ENCODE results near the gene AASDH. TPM values are rescaled to one million over a fixed set of nuclear protein-coding genes. Genes with fewer than 3 reads are reported as not detected.

AASDH gene
- total RNA-seq, 1 experiment from 2014 or later: 8.8 TPM

- Histone ChIP-seq H3K79me2 (ENCODE audit: low read length) (peaks cover 100% of the 10 kb centered on the region), H3K27ac (ENCODE audit: low read length) (no peak overlapping the region), H3K27me3 (ENCODE audit: low read length) (no peaks in the 10 kb centered on the region), H3K4me2 (ENCODE audit: low read length) (no peak overlapping the region), H3K4me3 (ENCODE audit: low read length) (no peak overlapping the region), H3K9ac (ENCODE audit: low read length) (no peak overlapping the region), H3K4me1 (ENCODE audit: insufficient read depth, low read length) (no peaks in the 10 kb centered on the region), H3F3A (ENCODE audit: low read length, unreplicated experiment) (no peaks in the 10 kb centered on the region), H3K36me3 (ENCODE audit: low read depth, low read length) (peaks cover 6% of the 10 kb centered on the region), H3K9me3 (ENCODE audit: low read length) (no peaks in the 10 kb centered on the region), H3K9me2 (replicated peaks; ENCODE audit: low read length) (no peaks in the 10 kb centered on the region), H2AFZ (ENCODE audit: low read length) (no peak overlapping the region), H4K20me1 (ENCODE audit: low read length) (peaks cover 57% of the 10 kb centered on the region)
- no peak for DNase-seq
- POLR2A ChIA-PET (ENCODE audit: unreplicated experiment): no interaction called here
- CTCF ChIA-PET: no interaction called here
- ATAC-seq: no peak
- intact Hi-C loops (cut with micrococcal nuclease): no loop called here
- BruUV-seq (replicated peaks): no TSS peak
- TF ChIP-seq, protein P1, sequence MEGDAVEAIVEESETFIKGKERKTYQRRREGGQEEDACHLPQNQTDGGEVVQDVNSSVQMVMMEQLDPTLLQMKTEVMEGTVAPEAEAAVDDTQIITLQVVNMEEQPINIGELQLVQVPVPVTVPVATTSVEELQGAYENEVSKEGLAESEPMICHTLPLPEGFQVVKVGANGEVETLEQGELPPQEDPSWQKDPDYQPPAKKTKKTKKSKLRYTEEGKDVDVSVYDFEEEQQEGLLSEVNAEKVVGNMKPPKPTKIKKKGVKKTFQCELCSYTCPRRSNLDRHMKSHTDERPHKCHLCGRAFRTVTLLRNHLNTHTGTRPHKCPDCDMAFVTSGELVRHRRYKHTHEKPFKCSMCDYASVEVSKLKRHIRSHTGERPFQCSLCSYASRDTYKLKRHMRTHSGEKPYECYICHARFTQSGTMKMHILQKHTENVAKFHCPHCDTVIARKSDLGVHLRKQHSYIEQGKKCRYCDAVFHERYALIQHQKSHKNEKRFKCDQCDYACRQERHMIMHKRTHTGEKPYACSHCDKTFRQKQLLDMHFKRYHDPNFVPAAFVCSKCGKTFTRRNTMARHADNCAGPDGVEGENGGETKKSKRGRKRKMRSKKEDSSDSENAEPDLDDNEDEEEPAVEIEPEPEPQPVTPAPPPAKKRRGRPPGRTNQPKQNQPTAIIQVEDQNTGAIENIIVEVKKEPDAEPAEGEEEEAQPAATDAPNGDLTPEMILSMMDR (conservative IDR thresholded peaks at IDR 0.05; ENCODE audit: low read depth, low read length): no peak
- no peak for TF ChIP-seq EZH2phosphoT487 (IDR thresholded peaks at IDR 0.05; ENCODE audit: borderline replicate concordance, low read length)
- TF ChIP-seq EZH2 (IDR thresholded peaks at IDR 0.05; ENCODE audit: low read length, unreplicated experiment): no peak
Measured at GRCh38 chr4:56424176-56424575, 36.9 kb upstream of the AASDH start.

- peaks cover 11% of the 10 kb centered on the region; the same call in 1 of the 2 replicates for H4K20me1 ChIP-seq (ENCODE audit: low read length)
- intact Hi-C loops (cut with micrococcal nuclease): no loop called here
- H3F3A ChIP-seq (ENCODE audit: low read length, unreplicated experiment): no peaks in the 10 kb centered on the region
- ChIA-PET POLR2A (ENCODE audit: unreplicated experiment) (no interaction called here), CTCF (no interaction called here)
- no peak overlapping the region for H3K4me2 ChIP-seq (ENCODE audit: low read length)
- H3K79me2 ChIP-seq (ENCODE audit: low read length): peaks cover 96% of the 10 kb centered on the region
- H3K9me3 ChIP-seq (ENCODE audit: low read length): no peaks in the 10 kb centered on the region
- no peak for DNase-seq
- no peak for TF ChIP-seq EZH2phosphoT487 (IDR thresholded peaks at IDR 0.05; ENCODE audit: borderline replicate concordance, low read length)
- no peak for TF ChIP-seq EZH2 (IDR thresholded peaks at IDR 0.05; ENCODE audit: low read length, unreplicated experiment)
- TF ChIP-seq, protein P1 (conservative IDR thresholded peaks at IDR 0.05; ENCODE audit: low read depth, low read length): no peak
- H3K9ac ChIP-seq (ENCODE audit: low read length): no peak overlapping the region
- no peak for ATAC-seq
- no TSS peak for BruUV-seq (replicated peaks)
- no peaks in the 10 kb centered on the region for H3K9me2 ChIP-seq (replicated peaks; ENCODE audit: low read length)
- no peaks in the 10 kb centered on the region for H3K4me1 ChIP-seq (ENCODE audit: insufficient read depth, low read length)
- no peak overlapping the region for H3K4me3 ChIP-seq (ENCODE audit: low read length)
- H3K27me3 ChIP-seq (ENCODE audit: low read length): no peaks in the 10 kb centered on the region
- no peak overlapping the region for H2AFZ ChIP-seq (ENCODE audit: low read length)
- peaks cover 6% of the 10 kb centered on the region; the same call in 1 of the 2 replicates for H3K36me3 ChIP-seq (ENCODE audit: low read depth, low read length)
- no peak overlapping the region for H3K27ac ChIP-seq (ENCODE audit: low read length)
Measured at GRCh38 chr4:56417396-56417795, 30.1 kb upstream of the AASDH start.

- DNase-seq (no peak), ATAC-seq (no peak)
- Histone ChIP-seq H3K36me3 (ENCODE audit: low read depth, low read length) (peaks cover 6% of the 10 kb centered on the region; the same call in 1 of the 2 replicates), H2AFZ (ENCODE audit: low read length) (no peak overlapping the region), H3K4me2 (ENCODE audit: low read length) (no peak overlapping the region), H3K4me3 (ENCODE audit: low read length) (no peak overlapping the region), H3K9me3 (ENCODE audit: low read length) (no peaks in the 10 kb centered on the region), H3K4me1 (ENCODE audit: insufficient read depth, low read length) (peaks cover 5% of the 10 kb centered on the region; the same call in 1 of the 2 replicates), H3F3A (ENCODE audit: low read length, unreplicated experiment) (no peaks in the 10 kb centered on the region), H3K9me2 (replicated peaks; ENCODE audit: low read length) (no peaks in the 10 kb centered on the region), H3K27ac (ENCODE audit: low read length) (no peak overlapping the region), H3K27me3 (ENCODE audit: low read length) (no peaks in the 10 kb centered on the region), H3K9ac (ENCODE audit: low read length) (no peak overlapping the region), H3K79me2 (ENCODE audit: low read length) (peaks cover 96% of the 10 kb centered on the region), H4K20me1 (ENCODE audit: low read length) (peaks cover 11% of the 10 kb centered on the region; the same call in 1 of the 2 replicates)
- TF ChIP-seq, protein P1 (conservative IDR thresholded peaks at IDR 0.05; ENCODE audit: low read depth, low read length): no peak
- no peak for TF ChIP-seq EZH2 (IDR thresholded peaks at IDR 0.05; ENCODE audit: low read length, unreplicated experiment)
- no peak for TF ChIP-seq EZH2phosphoT487 (IDR thresholded peaks at IDR 0.05; ENCODE audit: borderline replicate concordance, low read length)
- ChIA-PET CTCF (no interaction called here), POLR2A (ENCODE audit: unreplicated experiment) (no interaction called here)
- BruUV-seq (replicated peaks): no TSS peak
- intact Hi-C loops (cut with micrococcal nuclease): no loop called here
Measured at GRCh38 chr4:56416349-56416748, 29.1 kb upstream of the AASDH start.
